Measurements from ENCODE around the gene MAP1A. TPM values are rescaled to one million over a fixed set of nuclear protein-coding genes. Genes with fewer than 3 reads are reported as not detected.
A peak's percentile ranks its signal among the peaks of the same experiment; 100 is the strongest.

Gene MAP1A
- total and polyA plus RNA-seq, 3 donors from 2014 or later, result 11.4 to 19.1 (median 17.7) TPM

GRCh38 chr15:43505738-43506137 is 11.7 kb upstream of the MAP1A start:
- Histone ChIP-seq H3K4me1 (peaks cover 20% of the 10 kb centered on the region), H3K4me3 (no peak overlapping the region), H3K9me3 (no peaks in the 10 kb centered on the region), H3K36me3 (ENCODE audit: low read depth, missing control alignments) (no peaks in the 10 kb centered on the region), H3K27ac (no peak overlapping the region), H3K27me3 (no peaks in the 10 kb centered on the region)
- 63 to 85% methylated on average over 1 of the region's 1 CpG for WGBS, 2 donors
- no peak for TF ChIP-seq POLR2A (IDR thresholded peaks at IDR 0.05)
- no peak for TF ChIP-seq CTCF (IDR thresholded peaks at IDR 0.05)
- DNase-seq, result no peak
- intact Hi-C loops (cut with DNase I; ENCODE audit: low total_unique reads), result no loop called here

GRCh38 chr15:43508421-43508820 is 9.0 kb upstream of the MAP1A start:
- Histone ChIP-seq H3K4me3 (no peak overlapping the region), H3K27me3 (no peaks in the 10 kb centered on the region), H3K27ac (peak overlapping the region; percentile 81 to 96), H3K4me1 (peaks cover 24% of the 10 kb centered on the region), H3K9me3 (no peaks in the 10 kb centered on the region), H3K36me3 (ENCODE audit: low read depth, missing control alignments) (no peaks in the 10 kb centered on the region)
- no peak for DNase-seq
- 73 to 76% methylated on average over 1 of the region's 1 CpG for WGBS, 2 donors
- intact Hi-C loops (cut with DNase I; ENCODE audit: low total_unique reads), result no loop called here
- TF ChIP-seq POLR2A (IDR thresholded peaks at IDR 0.05) (no peak), CTCF (IDR thresholded peaks at IDR 0.05) (no peak)

GRCh38 chr15:43508991-43509659 is 8.3 kb upstream of the MAP1A start:
- TF ChIP-seq POLR2A (IDR thresholded peaks at IDR 0.05), result no peak
- TF ChIP-seq CTCF (IDR thresholded peaks at IDR 0.05), result no peak
- peaks cover 29% of the 10 kb centered on the region for H3K4me1 ChIP-seq
- H3K9me3 ChIP-seq, result no peaks in the 10 kb centered on the region
- peak; percentile 38 for DNase-seq
- WGBS, 2 donors, result 19 to 25% methylated on average over 9 of the region's 9 CpGs
- H3K4me3 ChIP-seq, result no peak overlapping the region
- H3K36me3 ChIP-seq (ENCODE audit: low read depth, missing control alignments), result no peaks in the 10 kb centered on the region
- intact Hi-C loops (cut with DNase I; ENCODE audit: low total_unique reads), result no loop called here
- H3K27me3 ChIP-seq, result no peaks in the 10 kb centered on the region
- peak overlapping the region; percentile 81 to 96 for H3K27ac ChIP-seq

- no peaks in the 10 kb centered on the region for H3K27me3 ChIP-seq
- H3K36me3 ChIP-seq (ENCODE audit: low read depth, missing control alignments), result no peaks in the 10 kb centered on the region
- H3K9me3 ChIP-seq, result no peaks in the 10 kb centered on the region
- 9 to 16% methylated on average over 8 of the region's 8 CpGs for WGBS, 2 donors
- TF ChIP-seq CTCF (IDR thresholded peaks at IDR 0.05), result no peak
- no peak for TF ChIP-seq POLR2A (IDR thresholded peaks at IDR 0.05)
- H3K4me3 ChIP-seq, result peak overlapping the region; percentile 62 to 70
- H3K27ac ChIP-seq, result peak overlapping the region; percentile 81 to 96
- intact Hi-C loops (cut with DNase I; ENCODE audit: low total_unique reads), result no loop called here
- peak; percentile 80 for DNase-seq
- H3K4me1 ChIP-seq, result peaks cover 29% of the 10 kb centered on the region
These were observed 7.7 kb upstream of the MAP1A start for GRCh38 chr15:43509660-43510199.

Measured in testis (tissue), 3 donors.